Measurements from ENCODE around the gene NUP205.
"Not testable (repeated sequence)": the region's sequence is repeated elsewhere in the genome, so short reads cannot be mapped to it uniquely, and the experiment has no call there.

Gene NUP205

GRCh38 chr7:135682191-135682590 lies 124.5 kb downstream of the NUP205 start:
- no peaks in the 10 kb centered on the region for H3K27me3 ChIP-seq (ENCODE audit: control insufficient read depth in 1 of 2, insufficient read depth in 2 of 2, low read length in 2 of 2)
- peaks cover 0 to 13% of the 10 kb centered on the region in 2 donors for H3K36me3 ChIP-seq (ENCODE audit: control insufficient read depth in 1 of 2, insufficient read depth in 2 of 2, low read length in 2 of 2)
- H3K27ac ChIP-seq (ENCODE audit: low read depth, low read length): no peak overlapping the region
- H3K9ac ChIP-seq (ENCODE audit: low read depth in 1 of 2, low read length in 2 of 2): no peak overlapping the region
- no peak overlapping the region for H3K4me3 ChIP-seq (ENCODE audit: low read depth in 1 of 2, low read length in 2 of 2)
- no peaks in the 10 kb centered on the region for H3K4me1 ChIP-seq (ENCODE audit: control insufficient read depth in 1 of 2, insufficient read depth in 2 of 2, low read length in 2 of 2)
- no peaks in the 10 kb centered on the region for H3K9me3 ChIP-seq (ENCODE audit: control insufficient read depth in 1 of 2, low read length in 2 of 2)

GRCh38 chr7:135683609-135684008 lies 125.9 kb downstream of the NUP205 start:
- H3K9me3 ChIP-seq (ENCODE audit: control insufficient read depth in 1 of 2, low read length in 2 of 2): no peaks in the 10 kb centered on the region
- H3K4me3 ChIP-seq (ENCODE audit: low read depth in 1 of 2, low read length in 2 of 2): no peak overlapping the region
- H3K4me1 ChIP-seq (ENCODE audit: control insufficient read depth in 1 of 2, insufficient read depth in 2 of 2, low read length in 2 of 2): no peaks in the 10 kb centered on the region
- peaks cover 0 to 9% of the 10 kb centered on the region in 2 donors for H3K36me3 ChIP-seq (ENCODE audit: control insufficient read depth in 1 of 2, insufficient read depth in 2 of 2, low read length in 2 of 2)
- H3K27me3 ChIP-seq (ENCODE audit: control insufficient read depth in 1 of 2, insufficient read depth in 2 of 2, low read length in 2 of 2): no peaks in the 10 kb centered on the region
- no peak overlapping the region for H3K9ac ChIP-seq (ENCODE audit: low read depth in 1 of 2, low read length in 2 of 2)
- H3K27ac ChIP-seq (ENCODE audit: low read depth, low read length): no peak overlapping the region

- Histone ChIP-seq H3K9me3 (ENCODE audit: control insufficient read depth in 1 of 2, low read length in 2 of 2) (no peaks in the 10 kb centered on the region), H3K27me3 (ENCODE audit: control insufficient read depth in 1 of 2, insufficient read depth in 2 of 2, low read length in 2 of 2) (no peaks in the 10 kb centered on the region), H3K36me3 (ENCODE audit: control insufficient read depth in 1 of 2, insufficient read depth in 2 of 2, low read length in 2 of 2) (peaks cover 0 to 9% of the 10 kb centered on the region in 2 donors), H3K4me1 (ENCODE audit: control insufficient read depth in 1 of 2, insufficient read depth in 2 of 2, low read length in 2 of 2) (no peaks in the 10 kb centered on the region), H3K27ac (ENCODE audit: low read depth, low read length) (no peak overlapping the region), H3K9ac (ENCODE audit: low read depth in 1 of 2, low read length in 2 of 2) (no peak overlapping the region), H3K4me3 (ENCODE audit: low read depth in 1 of 2, low read length in 2 of 2) (no peak overlapping the region)
These were observed 126.4 kb downstream of the NUP205 start for GRCh38 chr7:135684136-135684535.

GRCh38 chr7:135684699-135685098 lies 127.0 kb downstream of the NUP205 start:
- Histone ChIP-seq H3K27me3 (ENCODE audit: control insufficient read depth in 1 of 2, insufficient read depth in 2 of 2, low read length in 2 of 2) (no peaks in the 10 kb centered on the region), H3K9me3 (ENCODE audit: control insufficient read depth in 1 of 2, low read length in 2 of 2) (no peaks in the 10 kb centered on the region), H3K4me3 (ENCODE audit: low read depth in 1 of 2, low read length in 2 of 2) (no peak overlapping the region), H3K4me1 (ENCODE audit: control insufficient read depth in 1 of 2, insufficient read depth in 2 of 2, low read length in 2 of 2) (no peaks in the 10 kb centered on the region), H3K27ac (ENCODE audit: low read depth, low read length) (no peak overlapping the region), H3K9ac (ENCODE audit: low read depth in 1 of 2, low read length in 2 of 2) (no peak overlapping the region), H3K36me3 (ENCODE audit: control insufficient read depth in 1 of 2, insufficient read depth in 2 of 2, low read length in 2 of 2) (peaks cover 0 to 9% of the 10 kb centered on the region in 2 donors)

DNA sequence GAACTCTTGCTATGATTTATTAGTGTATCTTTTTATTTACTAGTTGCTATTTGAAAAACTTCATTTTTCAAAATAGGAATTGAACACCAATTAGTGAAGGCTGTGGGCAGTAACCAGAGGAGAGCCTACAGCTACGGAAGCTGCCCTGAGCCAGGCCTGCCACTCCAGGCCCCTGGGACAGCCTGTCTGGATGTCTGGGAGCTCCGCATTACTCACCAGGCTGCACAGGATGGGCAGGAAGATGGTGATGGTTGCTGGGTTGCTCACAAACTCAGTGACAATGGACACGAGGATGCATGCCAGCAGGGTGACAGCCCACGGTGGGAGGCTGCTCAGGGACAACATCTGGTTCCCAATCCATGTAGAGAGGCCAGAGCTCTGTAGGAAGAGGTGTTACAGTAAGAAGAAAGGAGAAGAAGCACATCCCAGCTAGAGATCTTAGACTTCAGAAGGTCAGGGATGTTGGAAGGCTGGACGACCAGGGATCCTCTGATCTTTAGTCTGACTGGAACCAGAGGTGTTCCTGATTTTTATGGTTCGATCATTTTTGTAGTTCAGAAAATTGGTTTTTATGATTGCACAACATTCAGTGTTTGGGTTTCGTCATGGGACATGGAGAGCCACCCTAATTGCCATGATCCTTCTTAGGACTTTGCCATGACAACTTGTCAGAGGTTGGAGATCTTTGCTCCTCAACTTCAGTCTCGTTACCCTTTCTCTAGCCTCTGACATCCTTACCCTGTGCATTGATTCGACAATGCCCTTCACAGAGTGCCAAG lies 127.8 kb downstream of the NUP205 start:
- Histone ChIP-seq H3K27ac (ENCODE audit: low read depth, low read length) (no peak overlapping the region), H3K9me3 (ENCODE audit: control insufficient read depth in 1 of 2, low read length in 2 of 2) (no peaks in the 10 kb centered on the region), H3K4me3 (ENCODE audit: low read depth in 1 of 2, low read length in 2 of 2) (no peak overlapping the region), H3K36me3 (ENCODE audit: control insufficient read depth in 1 of 2, insufficient read depth in 2 of 2, low read length in 2 of 2) (peaks cover 0 to 9% of the 10 kb centered on the region in 2 donors), H3K4me1 (ENCODE audit: control insufficient read depth in 1 of 2, insufficient read depth in 2 of 2, low read length in 2 of 2) (no peaks in the 10 kb centered on the region), H3K27me3 (ENCODE audit: control insufficient read depth in 1 of 2, insufficient read depth in 2 of 2, low read length in 2 of 2) (no peaks in the 10 kb centered on the region), H3K9ac (ENCODE audit: low read depth in 1 of 2, low read length in 2 of 2) (no peak overlapping the region)

GRCh38 chr7:135687466-135687865 lies 129.7 kb downstream of the NUP205 start:
- Histone ChIP-seq H3K4me3 (ENCODE audit: low read depth in 1 of 2, low read length in 2 of 2) (no peak overlapping the region), H3K36me3 (ENCODE audit: control insufficient read depth in 1 of 2, insufficient read depth in 2 of 2, low read length in 2 of 2) (peaks cover 0 to 3% of the 10 kb centered on the region in 2 donors), H3K27ac (ENCODE audit: low read depth, low read length) (no peak overlapping the region), H3K4me1 (ENCODE audit: control insufficient read depth in 1 of 2, insufficient read depth in 2 of 2, low read length in 2 of 2) (no peaks in the 10 kb centered on the region), H3K9me3 (ENCODE audit: control insufficient read depth in 1 of 2, low read length in 2 of 2) (no peaks in the 10 kb centered on the region), H3K27me3 (ENCODE audit: control insufficient read depth in 1 of 2, insufficient read depth in 2 of 2, low read length in 2 of 2) (no peaks in the 10 kb centered on the region), H3K9ac (ENCODE audit: low read depth in 1 of 2, low read length in 2 of 2) (no peak overlapping the region)

DNA sequence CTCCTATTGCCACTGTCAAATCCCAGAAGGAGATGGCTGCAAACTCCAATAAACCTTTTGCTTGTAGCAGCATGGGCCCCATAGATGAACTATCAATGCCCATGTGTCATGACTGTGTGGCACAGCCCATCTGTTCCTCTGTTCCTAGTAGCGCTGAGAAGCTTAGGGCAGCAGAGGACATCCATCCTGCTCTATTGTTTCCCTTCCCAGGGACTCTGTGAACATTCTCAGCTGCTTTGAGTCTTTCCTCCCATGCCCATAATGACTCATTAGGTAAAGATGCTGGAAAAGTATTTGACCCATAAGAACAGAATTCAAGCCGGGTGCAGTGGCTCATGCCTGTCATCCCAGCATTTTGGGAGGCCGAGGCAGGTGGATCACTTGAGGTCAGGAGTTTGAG lies 132.8 kb downstream of the NUP205 start:
- Histone ChIP-seq H3K36me3 (ENCODE audit: control insufficient read depth in 1 of 2, insufficient read depth in 2 of 2, low read length in 2 of 2) (peaks cover 0 to under 1% of the 10 kb centered on the region in 2 donors), H3K9ac (ENCODE audit: low read depth in 1 of 2, low read length in 2 of 2) (no peak overlapping the region), H3K9me3 (ENCODE audit: control insufficient read depth in 1 of 2, low read length in 2 of 2) (no peaks in the 10 kb centered on the region), H3K4me3 (ENCODE audit: low read depth in 1 of 2, low read length in 2 of 2) (no peak overlapping the region), H3K4me1 (ENCODE audit: control insufficient read depth in 1 of 2, insufficient read depth in 2 of 2, low read length in 2 of 2) (no peaks in the 10 kb centered on the region), H3K27me3 (ENCODE audit: control insufficient read depth in 1 of 2, insufficient read depth in 2 of 2, low read length in 2 of 2) (no peaks in the 10 kb centered on the region), H3K27ac (ENCODE audit: low read depth, low read length) (no peak overlapping the region)

DNA sequence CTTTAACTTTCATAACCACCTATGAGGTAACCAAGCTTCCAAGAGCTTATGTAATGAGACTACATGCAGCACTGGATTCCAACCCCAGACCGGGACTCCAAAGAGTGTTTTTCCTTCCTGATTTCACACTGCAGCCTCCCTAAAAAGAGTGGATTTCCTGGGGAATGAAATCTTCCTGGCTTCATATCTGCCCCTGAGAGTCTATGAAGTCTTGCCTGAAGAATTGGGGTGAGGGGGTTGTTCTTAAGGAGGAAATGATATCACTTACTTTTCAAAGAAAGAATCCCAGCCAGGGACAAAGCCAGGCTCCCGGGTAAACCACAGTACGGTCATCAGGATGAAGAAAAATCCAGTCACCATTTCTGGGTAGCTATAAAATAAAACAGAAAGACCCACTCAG lies 134.3 kb downstream of the NUP205 start:
- Histone ChIP-seq H3K36me3 (ENCODE audit: control insufficient read depth in 1 of 2, insufficient read depth in 2 of 2, low read length in 2 of 2) (no peaks in the 10 kb centered on the region), H3K27me3 (ENCODE audit: control insufficient read depth in 1 of 2, insufficient read depth in 2 of 2, low read length in 2 of 2) (no peaks in the 10 kb centered on the region), H3K9ac (ENCODE audit: low read depth in 1 of 2, low read length in 2 of 2) (no peak overlapping the region)

GRCh38 chr7:135692606-135693005 lies 134.9 kb downstream of the NUP205 start:
- H3K4me3 ChIP-seq (ENCODE audit: low read depth in 1 of 2, low read length in 2 of 2); H3K27me3 ChIP-seq (ENCODE audit: control insufficient read depth in 1 of 2, insufficient read depth in 2 of 2, low read length in 2 of 2); H3K9me3 ChIP-seq (ENCODE audit: control insufficient read depth in 1 of 2, low read length in 2 of 2); H3K4me1 ChIP-seq (ENCODE audit: control insufficient read depth in 1 of 2, insufficient read depth in 2 of 2, low read length in 2 of 2); H3K27ac ChIP-seq (ENCODE audit: low read depth, low read length); H3K9ac ChIP-seq (ENCODE audit: low read depth in 1 of 2, low read length in 2 of 2); H3K36me3 ChIP-seq (ENCODE audit: control insufficient read depth in 1 of 2, insufficient read depth in 2 of 2, low read length in 2 of 2): not testable (repeated sequence)

More for the DNA sequence above, 134.3 kb downstream of the NUP205 start:
- Histone ChIP-seq H3K4me3 (ENCODE audit: low read depth in 1 of 2, low read length in 2 of 2) (no peak overlapping the region), H3K4me1 (ENCODE audit: control insufficient read depth in 1 of 2, insufficient read depth in 2 of 2, low read length in 2 of 2) (no peaks in the 10 kb centered on the region), H3K27ac (ENCODE audit: low read depth, low read length) (no peak overlapping the region), H3K9me3 (ENCODE audit: control insufficient read depth in 1 of 2, low read length in 2 of 2) (no peaks in the 10 kb centered on the region)

DNA sequence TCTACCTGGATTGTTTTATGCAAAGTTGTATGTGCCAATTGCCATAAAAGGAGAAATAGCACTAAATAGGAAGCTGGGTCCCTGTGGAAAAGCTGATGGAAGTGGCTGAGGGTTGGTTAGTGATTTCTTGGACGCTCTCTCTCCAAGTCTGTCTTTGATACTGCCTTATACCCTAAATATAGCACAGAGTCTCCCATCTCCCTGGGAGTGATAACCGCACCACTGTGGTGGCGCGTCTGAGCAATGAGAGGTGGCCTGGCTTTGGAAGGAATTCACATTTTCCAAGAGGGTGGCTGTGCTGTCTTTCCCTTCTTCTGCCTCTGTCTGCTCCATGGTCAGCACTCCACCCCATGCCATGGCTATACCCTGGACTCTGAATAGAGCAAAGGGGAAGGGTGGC lies 135.8 kb downstream of the NUP205 start:
- no peak overlapping the region for H3K4me3 ChIP-seq (ENCODE audit: low read depth in 1 of 2, low read length in 2 of 2)
- H3K9me3 ChIP-seq (ENCODE audit: control insufficient read depth in 1 of 2, low read length in 2 of 2): no peaks in the 10 kb centered on the region
- H3K9ac ChIP-seq (ENCODE audit: low read depth in 1 of 2, low read length in 2 of 2): no peak overlapping the region
- no peaks in the 10 kb centered on the region for H3K36me3 ChIP-seq (ENCODE audit: control insufficient read depth in 1 of 2, insufficient read depth in 2 of 2, low read length in 2 of 2)
- H3K27ac ChIP-seq (ENCODE audit: low read depth, low read length): no peak overlapping the region
- H3K4me1 ChIP-seq (ENCODE audit: control insufficient read depth in 1 of 2, insufficient read depth in 2 of 2, low read length in 2 of 2): no peaks in the 10 kb centered on the region
- no peaks in the 10 kb centered on the region for H3K27me3 ChIP-seq (ENCODE audit: control insufficient read depth in 1 of 2, insufficient read depth in 2 of 2, low read length in 2 of 2)

Measured in duodenal mucosa (tissue), 2 donors.